K562 (cell line): ENCODE measurements around the gene SFTPA2. TPM values are rescaled to one million over a fixed set of nuclear protein-coding genes. Genes with fewer than 3 reads are reported as not detected.

Source experiments
- ATAC-seq: fragments of 200-7000 bp; cut with Tn5 transposase; 3 replicates; pipeline ENCODE4 v1.9.1; 2020; ENCODE audit warnings: moderate library complexity
- BruUV-seq: library from RNA; stranded (reverse); fragments of 400-500 nt; replicated peaks from 2 replicates; lab custom pipeline; 2021; lab: Mats Ljungman, UMichigan
- CTCF ChIA-PET: fragments of 300-600 bp; formaldehyde crosslinking; extraction: SDS; loops from one replicate; lab custom pipeline; 2021; ENCODE audit warnings: low intra/inter-chr PET ratio; lab: Yijun Ruan, JAX
- POLR2A ChIA-PET: fragments of 300-600, 350-650 bp; sonication (Branson Sonifier 250); formaldehyde crosslinking; extraction: SDS; loops from one replicate; lab custom pipeline; 2021; ENCODE audit warnings: antibody characterized with exemption, inconsistent platforms; lab: Yijun Ruan, JAX
- DNase-seq, 4 experiments: peaks; one replicate each; pipeline versions ENCODE4 v3.0.0 to v3.0.0-alpha.2; 2011 to 2018; ENCODE audit warnings: low spot score in 3 of 4, mixed read lengths in 3 of 4; ENCODE audit errors: extremely low read depth in 1 of 4
- FAIRE-seq: peaks from 2 replicates; lab custom pipeline; 2011; peaks lifted over from hg19 to GRCh38; lab: Jason Lieb, UNC
- H2AFZ ChIP-seq: 2 replicates; pipeline ENCODE4 v1.6.0; 2011; ENCODE audit warnings: low read depth, low read length, control low read depth, inconsistent platforms
- H3K27ac ChIP-seq: fragments of 200-600 bp; 3 replicates; pipeline ENCODE4 v1.8.0; 2011; ENCODE audit warnings: low read depth, mild to moderate bottlenecking, control low read depth, inconsistent platforms, low read length, moderate library complexity, mixed read lengths; ENCODE audit errors: extremely low read depth
- H3K27me3 ChIP-seq, 2 experiments: fragments of 300-600 bp in 1 of 2; 2 replicates in 1 of 2; 3 replicates in 1 of 2; pipeline versions ENCODE4 v1.6.0 to v1.8.0; 2011; ENCODE audit warnings: inconsistent platforms in 2 of 2, low read length in 2 of 2, mild to moderate bottlenecking in 1 of 2, mixed read lengths in 1 of 2, moderate library complexity in 1 of 2; ENCODE audit not compliant: control insufficient read depth in 2 of 2, insufficient read depth in 2 of 2
- H3K36me3 ChIP-seq: fragments of 300-600 bp; 3 replicates; pipeline ENCODE4 v1.8.0; 2011; ENCODE audit warnings: mild to moderate bottlenecking, low read length, inconsistent platforms; ENCODE audit not compliant: control insufficient read depth, insufficient read depth
- H3K4me1 ChIP-seq, 2 experiments: fragments of 200-600 bp in 1 of 2; replicated peaks in 1 of 2; 2 replicates in 1 of 2; 3 replicates in 1 of 2; pipeline versions ENCODE4 v1.5.1 to v1.8.0; 2011; ENCODE audit warnings: inconsistent platforms in 2 of 2, low read length in 2 of 2, mild to moderate bottlenecking in 1 of 2, mixed read lengths in 1 of 2, moderate library complexity in 1 of 2; ENCODE audit not compliant: control insufficient read depth in 2 of 2, insufficient read depth in 2 of 2
- H3K4me2 ChIP-seq: 2 replicates; pipeline ENCODE4 v1.6.1; 2011; ENCODE audit warnings: low read length, control low read depth, inconsistent platforms, mixed read lengths; ENCODE audit not compliant: insufficient read depth
- H3K4me3 ChIP-seq: fragments of 200-600 bp; sonication (generic), shearing (Covaris generic); 2 replicates; pipeline ENCODE4 v1.5.1; 2016; ENCODE audit warnings: control low read depth, inconsistent platforms
- H3K79me2 ChIP-seq: fragments of 200-600 bp; 3 replicates; pipeline ENCODE4 v1.8.0; 2011; ENCODE audit warnings: low read length, inconsistent platforms; ENCODE audit not compliant: control insufficient read depth, insufficient read depth
- H3K9ac ChIP-seq, 2 experiments: 2 replicates each; pipeline versions ENCODE4 v1.6.0 to v1.6.1; 2011; ENCODE audit warnings: low read depth in 2 of 2, low read length in 2 of 2, control low read depth in 1 of 2, inconsistent platforms in 1 of 2, mild to moderate bottlenecking in 1 of 2, mixed read lengths in 1 of 2; ENCODE audit not compliant: insufficient read depth in 1 of 2
- H3K9me1 ChIP-seq: one replicate; pipeline ENCODE4 v1.6.0; 2011; ENCODE audit warnings: inconsistent platforms, mild to moderate bottlenecking, low read length, moderate library complexity; ENCODE audit not compliant: control insufficient read depth, insufficient read depth
- H3K9me3 ChIP-seq: replicated peaks from 2 replicates; pipeline ENCODE4 v1.5.1; 2011; ENCODE audit warnings: low read depth, low read length, inconsistent platforms; ENCODE audit not compliant: control insufficient read depth, insufficient read depth
- H4K20me1 ChIP-seq: replicated peaks from 2 replicates; pipeline ENCODE4 v1.6.1; 2011; ENCODE audit warnings: low read length, inconsistent platforms, mixed read lengths; ENCODE audit not compliant: control insufficient read depth, insufficient read depth
- LEF1 ChIP-seq: fragments of 450-650 bp; IDR thresholded peaks from 2 replicates; pipeline ENCODE4 v1.6.1; 2016; ENCODE audit warnings: mild to moderate bottlenecking
- SP2 ChIP-seq: IDR thresholded peaks from 2 replicates; pipeline ENCODE4 v1.6.1; 2011; ENCODE audit warnings: mild to moderate bottlenecking, low read depth, low read length, moderate library complexity; ENCODE audit not compliant: poor library complexity, severe bottlenecking; ENCODE audit errors: extremely low read depth
- WGBS: fragments of 100-300 bp; shearing (Covaris generic); methylation state at CpG from one replicate; pipeline ENCODE4 v1.1.6; 2016; ENCODE audit warnings: low coverage, mixed read lengths; ENCODE audit not compliant: insufficient coverage; ENCODE audit errors: missing lambda C conversion rate; 5-methylcytosine and 5-hydroxymethylcytosine counted together
- in situ Hi-C: fragments of 300-500 bp; cut with MboI; formaldehyde crosslinking; loops from 4 replicates; pipeline ENCODE4 v1.15.0; 2018; ENCODE audit warnings: inconsistent platforms, mixed read lengths
- intact Hi-C: fragments of 100-400 bp; cut with micrococcal nuclease; formaldehyde crosslinking; loops from 2 replicates; pipeline ENCODE4 v1.14.2; 2022
- polyA plus RNA-seq, 8 experiments: library from polyadenylated mRNA; depleted of rRNA in 4 of 8; stranded (reverse) in 5 of 8; unstranded in 3 of 8; fragments of >200 nt; fragmentation: Nextera tagmentation in 2 of 8; fragmentation: Illumina TruSeq in 1 of 8; extraction: Ambion mirVana in 2 of 8; extraction: Trizol in 1 of 8; gene quantifications; 2 replicates each; pipeline versions ENCODE4 v1.2.1 to v1.2.3, GENCODE V29; 2011 to 2014; ENCODE audit warnings: inconsistent platforms in 1 of 8, missing spikeins in 1 of 8
- total RNA-seq, 7 experiments: library from RNA; depleted of rRNA in 6 of 7; stranded (reverse); fragments of >200 nt in 6 of 7; fragmentation: Illumina TruSeq in 2 of 7; extraction: Trizol in 2 of 7; gene quantifications; 2 replicates each; pipeline versions ENCODE4 v1.2.1 to v1.2.3, GENCODE V29; 2011 to 2021; ENCODE audit warnings: low replicate concordance in 1 of 7
- TF ChIP-seq, protein P1 (sequence below): fragments of 250-450 bp; sonication (Bioruptor Pico); IDR thresholded peaks from 2 replicates; pipeline ENCODE4 v1.4.0; 2020; ENCODE audit warnings: mild to moderate bottlenecking
- TF ChIP-seq, protein P2 (sequence below): fragments of 450-650 bp; IDR thresholded peaks from 2 replicates; pipeline ENCODE4 v1.6.1; 2016; ENCODE audit warnings: borderline replicate concordance

The SFTPA2 gene
- total and polyA plus RNA-seq, 9 of the 15 experiments (the other 6 are each of a cell fraction or from before 2014, with no cell fraction given), result 4.1 TPM; not detected in 8

GRCh38 chr10:79602953-79603352, 42.7 kb upstream of the SFTPA2 start:
- in situ Hi-C loops, result no loop called here
- TF ChIP-seq SP2 (no peak), LEF1 (no peak)
- TF ChIP-seq, protein P1, sequence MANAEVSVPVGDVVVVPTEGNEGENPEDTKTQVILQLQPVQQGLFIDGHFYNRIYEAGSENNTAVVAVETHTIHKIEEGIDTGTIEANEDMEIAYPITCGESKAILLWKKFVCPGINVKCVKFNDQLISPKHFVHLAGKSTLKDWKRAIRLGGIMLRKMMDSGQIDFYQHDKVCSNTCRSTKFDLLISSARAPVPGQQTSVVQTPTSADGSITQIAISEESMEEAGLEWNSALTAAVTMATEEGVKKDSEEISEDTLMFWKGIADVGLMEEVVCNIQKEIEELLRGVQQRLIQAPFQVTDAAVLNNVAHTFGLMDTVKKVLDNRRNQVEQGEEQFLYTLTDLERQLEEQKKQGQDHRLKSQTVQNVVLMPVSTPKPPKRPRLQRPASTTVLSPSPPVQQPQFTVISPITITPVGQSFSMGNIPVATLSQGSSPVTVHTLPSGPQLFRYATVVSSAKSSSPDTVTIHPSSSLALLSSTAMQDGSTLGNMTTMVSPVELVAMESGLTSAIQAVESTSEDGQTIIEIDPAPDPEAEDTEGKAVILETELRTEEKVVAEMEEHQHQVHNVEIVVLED (CRISPR knock-in tag), result no peak
- TF ChIP-seq, protein P2, sequence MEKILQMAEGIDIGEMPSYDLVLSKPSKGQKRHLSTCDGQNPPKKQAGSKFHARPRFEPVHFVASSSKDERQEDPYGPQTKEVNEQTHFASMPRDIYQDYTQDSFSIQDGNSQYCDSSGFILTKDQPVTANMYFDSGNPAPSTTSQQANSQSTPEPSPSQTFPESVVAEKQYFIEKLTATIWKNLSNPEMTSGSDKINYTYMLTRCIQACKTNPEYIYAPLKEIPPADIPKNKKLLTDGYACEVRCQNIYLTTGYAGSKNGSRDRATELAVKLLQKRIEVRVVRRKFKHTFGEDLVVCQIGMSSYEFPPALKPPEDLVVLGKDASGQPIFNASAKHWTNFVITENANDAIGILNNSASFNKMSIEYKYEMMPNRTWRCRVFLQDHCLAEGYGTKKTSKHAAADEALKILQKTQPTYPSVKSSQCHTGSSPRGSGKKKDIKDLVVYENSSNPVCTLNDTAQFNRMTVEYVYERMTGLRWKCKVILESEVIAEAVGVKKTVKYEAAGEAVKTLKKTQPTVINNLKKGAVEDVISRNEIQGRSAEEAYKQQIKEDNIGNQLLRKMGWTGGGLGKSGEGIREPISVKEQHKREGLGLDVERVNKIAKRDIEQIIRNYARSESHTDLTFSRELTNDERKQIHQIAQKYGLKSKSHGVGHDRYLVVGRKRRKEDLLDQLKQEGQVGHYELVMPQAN, result no peak
- no peaks in the 10 kb centered on the region; a peak in 1 of 5 replicates for H3K27me3 ChIP-seq
- no peak overlapping the region for H3K27ac ChIP-seq
- FAIRE-seq (no peak), DNase-seq (no peak), ATAC-seq (no peak)
- H2AFZ ChIP-seq, result no peak overlapping the region
- WGBS, result 3% methylated on average over 2 of the region's 2 CpGs
- no TSS peak for BruUV-seq
- H3K9ac ChIP-seq, result no peak overlapping the region
- H4K20me1 ChIP-seq, result no peaks in the 10 kb centered on the region
- no peaks in the 10 kb centered on the region for H3K79me2 ChIP-seq
- intact Hi-C loops, result no loop called here
- no peaks in the 10 kb centered on the region for H3K36me3 ChIP-seq
- no peak overlapping the region for H3K4me2 ChIP-seq
- POLR2A ChIA-PET, result no interaction called here
- no peaks in the 10 kb centered on the region for H3K4me1 ChIP-seq
- 0 out of 2 replicates have a peak, but pooled peaks cover 2% of the 10 kb centered on the region for H3K9me3 ChIP-seq
- CTCF ChIA-PET, result no interaction called here
- H3K9me1 ChIP-seq, result no peaks in the 10 kb centered on the region
- H3K4me3 ChIP-seq, result no peak overlapping the region
